ENCODE measurements around the gene CD2BP2. TPM values are rescaled to one million over a fixed set of nuclear protein-coding genes. Genes with fewer than 3 reads are reported as not detected.

Gene CD2BP2
- total and polyA plus RNA-seq, 2 of the 13 experiments (the other 11 are each of a cell fraction or from before 2014, with no cell fraction given): 24.9 to 54.6 TPM

GRCh38 chr16:30369091-30369937 lies 14.2 kb upstream of the CD2BP2 start (continued):
- TF ChIP-seq ZNF407 (CRISPR knock-in tag; IDR thresholded peaks at IDR 0.05; ENCODE audit: not compliant biosample characterization) (peak; percentile 70), PHF8 (CRISPR knock-in tag; IDR thresholded peaks at IDR 0.05) (peak; percentile 33; the same call in 1 of the 2 replicates), NAIF1 (CRISPR knock-in tag; IDR thresholded peaks at IDR 0.05; ENCODE audit: borderline replicate concordance) (no peak), KDM5B (CRISPR knock-in tag; IDR thresholded peaks at IDR 0.05; ENCODE audit: borderline replicate concordance) (peak; percentile 39; the same call in 1 of the 2 replicates), ZNF546 (CRISPR knock-in tag; conservative IDR thresholded peaks at IDR 0.05) (peak; percentile 42; the same call in 1 of the 2 replicates), REST (IDR thresholded peaks at IDR 0.05; ENCODE audit: borderline replicate concordance in 1 of 2, low read depth in 1 of 2, low read length in 2 of 2) (no peak), MXD4 (CRISPR knock-in tag; IDR thresholded peaks at IDR 0.05) (0 out of 2 replicates have a peak, but pooled peaks have one; percentile 27), ZNF687 (CRISPR knock-in tag; IDR thresholded peaks at IDR 0.05) (peak; percentile 66), ZNF350 (CRISPR knock-in tag; IDR thresholded peaks at IDR 0.05; ENCODE audit: borderline replicate concordance, low read depth) (0 out of 2 replicates have a peak, but pooled peaks have one; percentile 11)
